BJ (cell line): ENCODE measurements around the gene TFDP2. TPM values are rescaled to one million over a fixed set of nuclear protein-coding genes. Genes with fewer than 3 reads are reported as not detected.

Experiments used
- CTCF ChIA-PET: fragments of 350-600 bp; formaldehyde crosslinking; extraction: SDS; loops from one replicate; lab custom pipeline; 2021; ENCODE audit warnings: antibody characterized with exemption, inconsistent platforms; lab: Yijun Ruan, JAX
- POLR2A ChIA-PET: fragments of 300-600 bp; sonication (Branson Sonifier 250); formaldehyde crosslinking; extraction: SDS; loops from one replicate; lab custom pipeline; 2021; ENCODE audit warnings: antibody characterized with exemption; lab: Charles Lee
- DNase-seq: peaks from one replicate; pipeline ENCODE4 v3.0.0-alpha.2; 2011; ENCODE audit warnings: low read depth
- H3K27me3 ChIP-seq: 2 replicates; pipeline ENCODE4 v1.6.0; 2011; ENCODE audit warnings: low read length; ENCODE audit not compliant: control insufficient read depth, insufficient read depth
- H3K36me3 ChIP-seq: 2 replicates; pipeline ENCODE4 v1.5.1; 2011; ENCODE audit warnings: low read length; ENCODE audit not compliant: control insufficient read depth, insufficient read depth
- H3K4me3 ChIP-seq: 2 replicates; pipeline ENCODE4 v1.5.1; 2011; ENCODE audit warnings: low read depth, mild to moderate bottlenecking, control low read depth, low read length
- polyA plus RNA-seq: library from polyadenylated mRNA; depleted of rRNA; stranded (reverse); fragments of >200 nt; gene quantifications from 2 replicates; pipeline ENCODE4 v1.2.3, GENCODE V29; 2011
- TF ChIP-seq, protein P1 (sequence below): IDR thresholded peaks from 2 replicates; pipeline ENCODE4 v1.5.1; 2011; ENCODE audit warnings: low read depth, mild to moderate bottlenecking, control low read depth, inconsistent platforms, low read length, moderate library complexity; ENCODE audit not compliant: insufficient read depth

The TFDP2 gene
- polyA plus RNA-seq, 1 experiment = 10.9 TPM

DNA sequence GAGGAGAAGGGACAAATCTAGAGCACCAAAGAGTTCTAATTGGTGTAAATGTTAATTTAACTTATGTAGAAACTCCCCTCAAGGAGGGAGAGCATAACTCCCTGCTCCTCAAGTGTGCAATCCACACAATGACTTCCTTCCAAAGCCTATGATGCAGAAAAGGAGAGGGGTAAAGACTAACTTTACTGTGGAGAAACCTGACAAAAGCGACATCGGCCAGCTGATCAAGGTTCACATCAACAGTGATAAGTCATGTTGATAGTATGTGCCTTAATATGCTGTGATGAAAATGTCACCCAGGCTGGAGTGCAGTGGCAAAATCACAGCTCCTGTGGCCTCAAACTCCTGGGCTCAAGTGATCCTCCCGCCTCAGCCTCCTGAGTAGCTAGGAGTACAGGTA is 76.5 kb downstream of the TFDP2 start:
- Histone ChIP-seq H3K4me3 (no peak overlapping the region), H3K27me3 (no peaks in the 10 kb centered on the region), H3K36me3 (no peaks in the 10 kb centered on the region)
- CTCF ChIA-PET = interaction anchor here (1.2 kb wide), 1 partner anchor 10 kb away, joined by 3 read pairs; no protein-coding TSS in a partner anchor
- DNase-seq = no peak
- TF ChIP-seq, protein P1, sequence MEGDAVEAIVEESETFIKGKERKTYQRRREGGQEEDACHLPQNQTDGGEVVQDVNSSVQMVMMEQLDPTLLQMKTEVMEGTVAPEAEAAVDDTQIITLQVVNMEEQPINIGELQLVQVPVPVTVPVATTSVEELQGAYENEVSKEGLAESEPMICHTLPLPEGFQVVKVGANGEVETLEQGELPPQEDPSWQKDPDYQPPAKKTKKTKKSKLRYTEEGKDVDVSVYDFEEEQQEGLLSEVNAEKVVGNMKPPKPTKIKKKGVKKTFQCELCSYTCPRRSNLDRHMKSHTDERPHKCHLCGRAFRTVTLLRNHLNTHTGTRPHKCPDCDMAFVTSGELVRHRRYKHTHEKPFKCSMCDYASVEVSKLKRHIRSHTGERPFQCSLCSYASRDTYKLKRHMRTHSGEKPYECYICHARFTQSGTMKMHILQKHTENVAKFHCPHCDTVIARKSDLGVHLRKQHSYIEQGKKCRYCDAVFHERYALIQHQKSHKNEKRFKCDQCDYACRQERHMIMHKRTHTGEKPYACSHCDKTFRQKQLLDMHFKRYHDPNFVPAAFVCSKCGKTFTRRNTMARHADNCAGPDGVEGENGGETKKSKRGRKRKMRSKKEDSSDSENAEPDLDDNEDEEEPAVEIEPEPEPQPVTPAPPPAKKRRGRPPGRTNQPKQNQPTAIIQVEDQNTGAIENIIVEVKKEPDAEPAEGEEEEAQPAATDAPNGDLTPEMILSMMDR = no peak
- POLR2A ChIA-PET = no interaction called here

DNA sequence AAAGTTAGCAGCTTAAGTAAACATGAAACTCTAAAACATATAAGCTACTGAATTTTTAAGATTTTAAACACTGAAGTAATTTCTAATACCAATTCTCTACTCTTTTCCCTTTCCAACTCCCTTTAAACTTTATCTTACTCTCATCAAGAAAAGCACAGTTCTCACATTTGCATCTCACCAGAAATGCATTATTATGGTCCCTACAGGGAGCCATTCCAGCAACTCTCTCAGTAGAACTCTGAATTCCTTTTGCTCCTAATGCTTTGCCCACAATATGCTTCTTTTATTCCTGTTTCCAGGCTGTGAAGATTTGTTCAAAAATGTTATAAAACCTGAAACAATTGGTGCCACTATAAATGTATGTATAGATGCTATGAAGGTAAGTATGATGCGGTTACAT is 83.4 kb downstream of the TFDP2 start:
- CTCF ChIA-PET = no interaction called here
- TF ChIP-seq, protein P1 = no peak
- POLR2A ChIA-PET = no interaction called here

DNA sequence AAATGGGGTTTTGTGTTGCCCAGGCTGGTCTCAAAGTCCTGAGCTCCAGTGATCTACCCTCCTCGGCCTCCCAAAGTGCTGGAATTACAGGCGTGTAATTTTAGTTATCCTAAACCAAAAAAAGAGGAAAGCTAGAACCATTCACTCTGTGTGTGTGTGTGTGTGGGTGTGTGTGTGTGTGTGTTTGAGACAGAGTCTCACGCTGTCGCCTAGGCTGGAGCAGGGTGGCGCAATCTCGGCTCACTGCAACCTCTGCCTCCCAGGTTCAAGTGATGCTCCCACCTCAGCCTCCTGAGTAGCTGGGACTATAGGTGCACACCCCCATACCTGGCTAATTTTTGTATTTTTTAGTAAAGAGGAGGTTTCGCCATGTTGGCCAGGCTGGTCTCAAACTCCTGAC is 84.0 kb downstream of the TFDP2 start:
- TF ChIP-seq, protein P1 = no peak
- DNase-seq = no peak
- ChIA-PET CTCF (no interaction called here), POLR2A (no interaction called here)
- Histone ChIP-seq H3K27me3 (no peaks in the 10 kb centered on the region), H3K4me3 (no peak overlapping the region), H3K36me3 (no peaks in the 10 kb centered on the region)

More for the DNA sequence above, 83.4 kb downstream of the TFDP2 start:
- Histone ChIP-seq H3K4me3 (no peak overlapping the region), H3K27me3 (no peaks in the 10 kb centered on the region), H3K36me3 (no peaks in the 10 kb centered on the region)
- no peak for DNase-seq

DNA sequence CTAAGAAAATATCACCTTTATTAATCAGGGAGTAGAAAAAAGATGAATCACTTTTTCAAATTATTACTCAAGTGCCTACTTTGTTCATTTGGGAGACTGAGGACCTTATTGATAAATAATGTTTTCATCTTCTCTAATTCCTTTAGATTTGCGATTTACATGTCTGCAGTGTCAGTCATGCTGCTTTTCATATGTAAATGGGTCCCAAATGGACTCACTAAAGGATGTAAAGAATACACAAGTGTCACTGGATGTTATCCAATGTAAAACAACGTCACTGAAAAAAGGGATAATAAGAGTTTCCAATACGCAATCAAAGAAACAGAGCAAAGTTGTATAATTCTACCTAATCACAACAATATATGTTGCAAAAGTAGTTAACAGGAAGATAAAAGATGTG is 84.9 kb downstream of the TFDP2 start:
- CTCF ChIA-PET = interaction anchor here (1.3 kb wide), 1 partner anchor 12 kb away, joined by 3 read pairs; no protein-coding TSS in a partner anchor
- Histone ChIP-seq H3K4me3 (no peak overlapping the region), H3K27me3 (no peaks in the 10 kb centered on the region), H3K36me3 (no peaks in the 10 kb centered on the region)
- POLR2A ChIA-PET = no interaction called here
- no peak for DNase-seq
- TF ChIP-seq, protein P1 = no peak

DNA sequence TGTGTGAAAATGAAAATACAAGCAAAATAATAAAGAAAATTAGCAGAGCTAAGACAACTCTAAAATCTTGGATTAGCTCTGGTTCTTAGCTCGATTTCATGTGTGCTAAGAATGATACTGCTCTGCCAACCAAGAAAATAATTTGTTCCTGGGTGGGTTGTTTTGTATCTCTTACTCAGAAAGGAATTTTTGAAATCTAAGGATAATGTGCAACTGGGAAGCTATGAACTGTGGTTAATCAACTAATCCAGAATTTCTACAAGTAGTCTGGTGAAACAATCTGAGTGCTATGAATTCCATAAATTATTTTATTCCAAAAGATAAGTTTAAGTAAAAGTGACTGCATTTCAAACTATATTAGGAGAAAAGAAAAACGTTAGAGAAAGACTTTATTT is 92.0 kb downstream of the TFDP2 start:
- CTCF ChIA-PET = no interaction called here
- Histone ChIP-seq H3K27me3 (no peaks in the 10 kb centered on the region), H3K4me3 (no peak overlapping the region), H3K36me3 (no peaks in the 10 kb centered on the region)
- POLR2A ChIA-PET = no interaction called here
- no peak for DNase-seq
- TF ChIP-seq, protein P1 = no peak
